ENCODE results near the gene TBCK. TPM values are rescaled to one million over a fixed set of nuclear protein-coding genes. Genes with fewer than 3 reads are reported as not detected.

Gene TBCK
- total and polyA plus RNA-seq, 2 experiments from 2014 or later: 13.9 to 28.9 TPM

DNA sequence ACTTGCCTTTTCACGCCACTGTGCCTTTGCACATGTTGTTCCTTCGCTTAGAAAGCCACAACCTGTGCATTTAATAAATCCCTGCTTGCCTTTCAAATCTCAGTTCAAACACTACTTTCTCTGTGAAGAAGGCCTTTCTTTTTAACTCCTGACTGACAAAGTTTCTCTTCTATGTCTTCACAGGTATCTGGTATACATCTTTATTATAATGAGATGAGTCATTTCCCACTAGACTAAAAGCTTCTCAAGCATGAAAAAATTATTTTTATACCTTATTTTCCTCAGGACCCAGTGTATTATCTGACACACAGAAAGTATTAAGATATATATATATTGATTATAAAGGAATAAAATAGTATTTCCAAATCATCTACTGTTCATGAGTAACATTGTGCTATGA, 189.9 kb downstream of the TBCK start:
- H3K79me2 ChIP-seq (replicated peaks; ENCODE audit: insufficient read depth): no peaks in the 10 kb centered on the region
- no peaks in the 10 kb centered on the region for H3K9me2 ChIP-seq (ENCODE audit: insufficient read depth)
- H4K20me1 ChIP-seq (replicated peaks; ENCODE audit: insufficient read depth): no peaks in the 10 kb centered on the region
- H3K27me3 ChIP-seq (ENCODE audit: insufficient read depth): no peaks in the 10 kb centered on the region
- DNase-seq (ENCODE audit: low spot score) (no peak), ATAC-seq (no peak)
- no peaks in the 10 kb centered on the region for H3F3A ChIP-seq (replicated peaks; ENCODE audit: low read depth)
- peaks cover under 1% of the 10 kb centered on the region; the same call in 2 of the 3 replicates for H3K9me3 Mint-ChIP-seq
- H3K4me1 ChIP-seq (ENCODE audit: insufficient read depth): no peaks in the 10 kb centered on the region
- H3K4me3 ChIP-seq: no peak overlapping the region
- no peak overlapping the region for H3K4me3 Mint-ChIP-seq
- H3K36me3 Mint-ChIP-seq (ENCODE audit: low read depth): peaks cover 7% of the 10 kb centered on the region; the same call in 2 of the 3 replicates
- no peak for TF ChIP-seq ZNF114 (CRISPR knock-in tag; IDR thresholded peaks at IDR 0.05)
- TF ChIP-seq EZH2 (IDR thresholded peaks at IDR 0.05; ENCODE audit: low read depth, unreplicated experiment): no peak
- no peak for TF ChIP-seq STAT1 (IDR thresholded peaks at IDR 0.05; ENCODE audit: unreplicated experiment)
- TF ChIP-seq POLR2AphosphoS5 (IDR thresholded peaks at IDR 0.05; ENCODE audit: low read depth): no peak
- TF ChIP-seq, protein P1, sequence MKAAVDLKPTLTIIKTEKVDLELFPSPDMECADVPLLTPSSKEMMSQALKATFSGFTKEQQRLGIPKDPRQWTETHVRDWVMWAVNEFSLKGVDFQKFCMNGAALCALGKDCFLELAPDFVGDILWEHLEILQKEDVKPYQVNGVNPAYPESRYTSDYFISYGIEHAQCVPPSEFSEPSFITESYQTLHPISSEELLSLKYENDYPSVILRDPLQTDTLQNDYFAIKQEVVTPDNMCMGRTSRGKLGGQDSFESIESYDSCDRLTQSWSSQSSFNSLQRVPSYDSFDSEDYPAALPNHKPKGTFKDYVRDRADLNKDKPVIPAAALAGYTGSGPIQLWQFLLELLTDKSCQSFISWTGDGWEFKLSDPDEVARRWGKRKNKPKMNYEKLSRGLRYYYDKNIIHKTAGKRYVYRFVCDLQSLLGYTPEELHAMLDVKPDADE (IDR thresholded peaks at IDR 0.05): no peak
- no peak for TF ChIP-seq CREB1 (CRISPR knock-in tag; IDR thresholded peaks at IDR 0.05; ENCODE audit: low read depth)
- TF ChIP-seq JUNB (IDR thresholded peaks at IDR 0.05; ENCODE audit: unreplicated experiment): no peak
- TF ChIP-seq EZH2phosphoT487 (IDR thresholded peaks at IDR 0.05; ENCODE audit: unreplicated experiment): no peak
- TF ChIP-seq, protein P2, sequence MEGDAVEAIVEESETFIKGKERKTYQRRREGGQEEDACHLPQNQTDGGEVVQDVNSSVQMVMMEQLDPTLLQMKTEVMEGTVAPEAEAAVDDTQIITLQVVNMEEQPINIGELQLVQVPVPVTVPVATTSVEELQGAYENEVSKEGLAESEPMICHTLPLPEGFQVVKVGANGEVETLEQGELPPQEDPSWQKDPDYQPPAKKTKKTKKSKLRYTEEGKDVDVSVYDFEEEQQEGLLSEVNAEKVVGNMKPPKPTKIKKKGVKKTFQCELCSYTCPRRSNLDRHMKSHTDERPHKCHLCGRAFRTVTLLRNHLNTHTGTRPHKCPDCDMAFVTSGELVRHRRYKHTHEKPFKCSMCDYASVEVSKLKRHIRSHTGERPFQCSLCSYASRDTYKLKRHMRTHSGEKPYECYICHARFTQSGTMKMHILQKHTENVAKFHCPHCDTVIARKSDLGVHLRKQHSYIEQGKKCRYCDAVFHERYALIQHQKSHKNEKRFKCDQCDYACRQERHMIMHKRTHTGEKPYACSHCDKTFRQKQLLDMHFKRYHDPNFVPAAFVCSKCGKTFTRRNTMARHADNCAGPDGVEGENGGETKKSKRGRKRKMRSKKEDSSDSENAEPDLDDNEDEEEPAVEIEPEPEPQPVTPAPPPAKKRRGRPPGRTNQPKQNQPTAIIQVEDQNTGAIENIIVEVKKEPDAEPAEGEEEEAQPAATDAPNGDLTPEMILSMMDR (conservative IDR thresholded peaks at IDR 0.05; ENCODE audit: low read depth in 2 of 2): no peak
- TF ChIP-seq ZNF331 (CRISPR knock-in tag; IDR thresholded peaks at IDR 0.05; ENCODE audit: low read depth): no peak
- TF ChIP-seq, protein P3, sequence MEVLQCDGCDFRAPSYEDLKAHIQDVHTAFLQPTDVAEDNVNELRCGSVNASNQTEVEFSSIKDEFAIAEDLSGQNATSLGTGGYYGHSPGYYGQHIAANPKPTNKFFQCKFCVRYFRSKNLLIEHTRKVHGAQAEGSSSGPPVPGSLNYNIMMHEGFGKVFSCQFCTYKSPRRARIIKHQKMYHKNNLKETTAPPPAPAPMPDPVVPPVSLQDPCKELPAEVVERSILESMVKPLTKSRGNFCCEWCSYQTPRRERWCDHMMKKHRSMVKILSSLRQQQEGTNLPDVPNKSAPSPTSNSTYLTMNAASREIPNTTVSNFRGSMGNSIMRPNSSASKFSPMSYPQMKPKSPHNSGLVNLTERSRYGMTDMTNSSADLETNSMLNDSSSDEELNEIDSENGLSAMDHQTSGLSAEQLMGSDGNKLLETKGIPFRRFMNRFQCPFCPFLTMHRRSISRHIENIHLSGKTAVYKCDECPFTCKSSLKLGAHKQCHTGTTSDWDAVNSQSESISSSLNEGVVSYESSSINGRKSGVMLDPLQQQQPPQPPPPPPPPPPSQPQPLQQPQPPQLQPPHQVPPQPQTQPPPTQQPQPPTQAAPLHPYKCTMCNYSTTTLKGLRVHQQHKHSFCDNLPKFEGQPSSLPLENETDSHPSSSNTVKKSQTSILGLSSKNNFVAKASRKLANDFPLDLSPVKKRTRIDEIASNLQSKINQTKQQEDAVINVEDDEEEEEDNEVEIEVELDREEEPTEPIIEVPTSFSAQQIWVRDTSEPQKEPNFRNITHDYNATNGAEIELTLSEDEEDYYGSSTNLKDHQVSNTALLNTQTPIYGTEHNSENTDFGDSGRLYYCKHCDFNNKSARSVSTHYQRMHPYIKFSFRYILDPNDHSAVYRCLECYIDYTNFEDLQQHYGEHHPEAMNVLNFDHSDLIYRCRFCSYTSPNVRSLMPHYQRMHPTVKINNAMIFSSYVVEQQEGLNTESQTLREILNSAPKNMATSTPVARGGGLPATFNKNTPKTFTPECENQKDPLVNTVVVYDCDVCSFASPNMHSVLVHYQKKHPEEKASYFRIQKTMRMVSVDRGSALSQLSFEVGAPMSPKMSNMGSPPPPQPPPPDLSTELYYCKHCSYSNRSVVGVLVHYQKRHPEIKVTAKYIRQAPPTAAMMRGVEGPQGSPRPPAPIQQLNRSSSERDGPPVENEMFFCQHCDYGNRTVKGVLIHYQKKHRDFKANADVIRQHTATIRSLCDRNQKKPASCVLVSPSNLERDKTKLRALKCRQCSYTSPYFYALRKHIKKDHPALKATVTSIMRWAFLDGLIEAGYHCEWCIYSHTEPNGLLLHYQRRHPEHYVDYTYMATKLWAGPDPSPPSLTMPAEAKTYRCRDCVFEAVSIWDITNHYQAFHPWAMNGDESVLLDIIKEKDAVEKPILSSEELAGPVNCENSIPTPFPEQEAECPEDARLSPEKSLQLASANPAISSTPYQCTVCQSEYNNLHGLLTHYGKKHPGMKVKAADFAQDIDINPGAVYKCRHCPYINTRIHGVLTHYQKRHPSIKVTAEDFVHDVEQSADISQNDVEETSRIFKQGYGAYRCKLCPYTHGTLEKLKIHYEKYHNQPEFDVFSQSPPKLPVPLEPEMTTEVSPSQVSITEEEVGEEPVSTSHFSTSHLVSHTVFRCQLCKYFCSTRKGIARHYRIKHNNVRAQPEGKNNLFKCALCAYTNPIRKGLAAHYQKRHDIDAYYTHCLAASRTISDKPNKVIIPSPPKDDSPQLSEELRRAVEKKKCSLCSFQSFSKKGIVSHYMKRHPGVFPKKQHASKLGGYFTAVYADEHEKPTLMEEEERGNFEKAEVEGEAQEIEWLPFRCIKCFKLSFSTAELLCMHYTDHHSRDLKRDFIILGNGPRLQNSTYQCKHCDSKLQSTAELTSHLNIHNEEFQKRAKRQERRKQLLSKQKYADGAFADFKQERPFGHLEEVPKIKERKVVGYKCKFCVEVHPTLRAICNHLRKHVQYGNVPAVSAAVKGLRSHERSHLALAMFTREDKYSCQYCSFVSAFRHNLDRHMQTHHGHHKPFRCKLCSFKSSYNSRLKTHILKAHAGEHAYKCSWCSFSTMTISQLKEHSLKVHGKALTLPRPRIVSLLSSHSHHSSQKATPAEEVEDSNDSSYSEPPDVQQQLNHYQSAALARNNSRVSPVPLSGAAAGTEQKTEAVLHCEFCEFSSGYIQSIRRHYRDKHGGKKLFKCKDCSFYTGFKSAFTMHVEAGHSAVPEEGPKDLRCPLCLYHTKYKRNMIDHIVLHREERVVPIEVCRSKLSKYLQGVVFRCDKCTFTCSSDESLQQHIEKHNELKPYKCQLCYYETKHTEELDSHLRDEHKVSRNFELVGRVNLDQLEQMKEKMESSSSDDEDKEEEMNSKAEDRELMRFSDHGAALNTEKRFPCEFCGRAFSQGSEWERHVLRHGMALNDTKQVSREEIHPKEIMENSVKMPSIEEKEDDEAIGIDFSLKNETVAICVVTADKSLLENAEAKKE (CRISPR knock-in tag; IDR thresholded peaks at IDR 0.05): no peak
- TF ChIP-seq, protein P4, sequence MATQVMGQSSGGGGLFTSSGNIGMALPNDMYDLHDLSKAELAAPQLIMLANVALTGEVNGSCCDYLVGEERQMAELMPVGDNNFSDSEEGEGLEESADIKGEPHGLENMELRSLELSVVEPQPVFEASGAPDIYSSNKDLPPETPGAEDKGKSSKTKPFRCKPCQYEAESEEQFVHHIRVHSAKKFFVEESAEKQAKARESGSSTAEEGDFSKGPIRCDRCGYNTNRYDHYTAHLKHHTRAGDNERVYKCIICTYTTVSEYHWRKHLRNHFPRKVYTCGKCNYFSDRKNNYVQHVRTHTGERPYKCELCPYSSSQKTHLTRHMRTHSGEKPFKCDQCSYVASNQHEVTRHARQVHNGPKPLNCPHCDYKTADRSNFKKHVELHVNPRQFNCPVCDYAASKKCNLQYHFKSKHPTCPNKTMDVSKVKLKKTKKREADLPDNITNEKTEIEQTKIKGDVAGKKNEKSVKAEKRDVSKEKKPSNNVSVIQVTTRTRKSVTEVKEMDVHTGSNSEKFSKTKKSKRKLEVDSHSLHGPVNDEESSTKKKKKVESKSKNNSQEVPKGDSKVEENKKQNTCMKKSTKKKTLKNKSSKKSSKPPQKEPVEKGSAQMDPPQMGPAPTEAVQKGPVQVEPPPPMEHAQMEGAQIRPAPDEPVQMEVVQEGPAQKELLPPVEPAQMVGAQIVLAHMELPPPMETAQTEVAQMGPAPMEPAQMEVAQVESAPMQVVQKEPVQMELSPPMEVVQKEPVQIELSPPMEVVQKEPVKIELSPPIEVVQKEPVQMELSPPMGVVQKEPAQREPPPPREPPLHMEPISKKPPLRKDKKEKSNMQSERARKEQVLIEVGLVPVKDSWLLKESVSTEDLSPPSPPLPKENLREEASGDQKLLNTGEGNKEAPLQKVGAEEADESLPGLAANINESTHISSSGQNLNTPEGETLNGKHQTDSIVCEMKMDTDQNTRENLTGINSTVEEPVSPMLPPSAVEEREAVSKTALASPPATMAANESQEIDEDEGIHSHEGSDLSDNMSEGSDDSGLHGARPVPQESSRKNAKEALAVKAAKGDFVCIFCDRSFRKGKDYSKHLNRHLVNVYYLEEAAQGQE (IDR thresholded peaks at IDR 0.05; ENCODE audit: unreplicated experiment): no peak
- TF ChIP-seq NANOG (IDR thresholded peaks at IDR 0.05; ENCODE audit: borderline replicate concordance): no peak
- H3K27ac Mint-ChIP-seq: no peak overlapping the region
- no peaks in the 10 kb centered on the region for H3K4me1 Mint-ChIP-seq
- H3K27ac ChIP-seq (ENCODE audit: low read depth): no peak overlapping the region
- H3K27me3 Mint-ChIP-seq (ENCODE audit: insufficient read depth, low read depth, poor library complexity): no peaks in the 10 kb centered on the region
- no peak overlapping the region for H2AFZ ChIP-seq
- no peaks in the 10 kb centered on the region for H3K36me3 ChIP-seq (ENCODE audit: insufficient read depth)
- no peak overlapping the region for H3K4me2 ChIP-seq

Measured in GM23338 (cell line).